MCF 10A (cell line): ENCODE results near the gene CAND2. TPM values are rescaled to one million over a fixed set of nuclear protein-coding genes. Genes with fewer than 3 reads are reported as not detected.
"Not testable (repeated sequence)": the region's sequence is repeated elsewhere in the genome, so short reads cannot be mapped to it uniquely, and the experiment has no call there.

Experiments
- BruUV-seq: library from RNA; stranded (reverse); fragments of 400-500 nt; replicated peaks from 2 replicates; lab custom pipeline; 2021; lab: Mats Ljungman, UMichigan
- CTCF ChIA-PET: fragments of 300-600 bp; sonication (Branson Sonifier 250); formaldehyde crosslinking; extraction: SDS; loops from one replicate; lab custom pipeline; 2021; ENCODE audit warnings: antibody characterized with exemption, inconsistent platforms; lab: Yijun Ruan, JAX
- POLR2A ChIA-PET: fragments of 300-600, 350-650 bp; sonication (Branson Sonifier 250); formaldehyde crosslinking; extraction: SDS; loops from one replicate; lab custom pipeline; 2020; ENCODE audit warnings: antibody characterized with exemption, inconsistent platforms; lab: Yijun Ruan, JAX
- DNase-seq: peaks from one replicate; pipeline ENCODE4 v3.0.0-alpha.2; 2018; ENCODE audit not compliant: unreplicated experiment
- H3K27ac Mint-ChIP-seq: one replicate; pipeline ENCODE4 v1.8.0; 2022; ENCODE audit warnings: mild to moderate bottlenecking, low read depth, mixed read lengths; ENCODE audit not compliant: unreplicated experiment
- H3K27me3 Mint-ChIP-seq: one replicate; pipeline ENCODE4 v1.8.0; 2022; ENCODE audit warnings: mixed read lengths; ENCODE audit not compliant: insufficient read depth, unreplicated experiment
- H3K36me3 Mint-ChIP-seq: one replicate; pipeline ENCODE4 v1.8.0; 2022; ENCODE audit warnings: mild to moderate bottlenecking, moderate library complexity, mixed read lengths; ENCODE audit not compliant: insufficient read depth, unreplicated experiment
- H3K4me1 Mint-ChIP-seq: one replicate; pipeline ENCODE4 v1.8.0; 2022; ENCODE audit warnings: mixed read lengths; ENCODE audit not compliant: insufficient read depth, unreplicated experiment
- H3K4me3 Mint-ChIP-seq: one replicate; pipeline ENCODE4 v1.8.0; 2022; ENCODE audit warnings: mild to moderate bottlenecking, moderate library complexity, mixed read lengths; ENCODE audit not compliant: unreplicated experiment
- H3K9me3 Mint-ChIP-seq: one replicate; pipeline ENCODE4 v1.8.0; 2022; ENCODE audit warnings: mixed read lengths; ENCODE audit not compliant: unreplicated experiment
- intact Hi-C: fragments of 100-400 bp; cut with micrococcal nuclease; formaldehyde crosslinking; loops from 2 replicates; pipeline ENCODE4 v1.14.1; 2022
- total RNA-seq: library from RNA; stranded (reverse); gene quantifications from 2 replicates; pipeline ENCODE4 v1.2.3, GENCODE V29; 2022
- TF ChIP-seq, protein P1 (sequence below): fragments of 200-600 bp; IDR thresholded peaks from one replicate; pipeline ENCODE4 v1.8.0; 2022; ENCODE audit warnings: antibody characterized with exemption, mild to moderate bottlenecking; ENCODE audit not compliant: unreplicated experiment

The CAND2 gene
- total RNA-seq, 1 experiment from 2014 or later = not detected

- peaks cover 12% of the 10 kb centered on the region for H3K27me3 Mint-ChIP-seq
- intact Hi-C loops = no loop called here
- TF ChIP-seq, protein P1, sequence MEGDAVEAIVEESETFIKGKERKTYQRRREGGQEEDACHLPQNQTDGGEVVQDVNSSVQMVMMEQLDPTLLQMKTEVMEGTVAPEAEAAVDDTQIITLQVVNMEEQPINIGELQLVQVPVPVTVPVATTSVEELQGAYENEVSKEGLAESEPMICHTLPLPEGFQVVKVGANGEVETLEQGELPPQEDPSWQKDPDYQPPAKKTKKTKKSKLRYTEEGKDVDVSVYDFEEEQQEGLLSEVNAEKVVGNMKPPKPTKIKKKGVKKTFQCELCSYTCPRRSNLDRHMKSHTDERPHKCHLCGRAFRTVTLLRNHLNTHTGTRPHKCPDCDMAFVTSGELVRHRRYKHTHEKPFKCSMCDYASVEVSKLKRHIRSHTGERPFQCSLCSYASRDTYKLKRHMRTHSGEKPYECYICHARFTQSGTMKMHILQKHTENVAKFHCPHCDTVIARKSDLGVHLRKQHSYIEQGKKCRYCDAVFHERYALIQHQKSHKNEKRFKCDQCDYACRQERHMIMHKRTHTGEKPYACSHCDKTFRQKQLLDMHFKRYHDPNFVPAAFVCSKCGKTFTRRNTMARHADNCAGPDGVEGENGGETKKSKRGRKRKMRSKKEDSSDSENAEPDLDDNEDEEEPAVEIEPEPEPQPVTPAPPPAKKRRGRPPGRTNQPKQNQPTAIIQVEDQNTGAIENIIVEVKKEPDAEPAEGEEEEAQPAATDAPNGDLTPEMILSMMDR = no peak
- no peaks in the 10 kb centered on the region for H3K36me3 Mint-ChIP-seq
- BruUV-seq = no TSS peak
- peak; percentile 37 for DNase-seq
- no peaks in the 10 kb centered on the region for H3K9me3 Mint-ChIP-seq
- ChIA-PET CTCF (no interaction called here), POLR2A (interaction anchor here (1.8 kb wide), 1 partner anchor 58 kb away, joined by 4 read pairs; the partner anchor contains the start of gene RPL32)
- H3K4me3 Mint-ChIP-seq = no peak overlapping the region
- H3K27ac Mint-ChIP-seq = no peak overlapping the region
- H3K4me1 Mint-ChIP-seq = no peaks in the 10 kb centered on the region
Measured at GRCh38 chr3:12782172-12782815, 14.2 kb upstream of the CAND2 start.

- peaks cover 5% of the 10 kb centered on the region for H3K36me3 Mint-ChIP-seq
- H3K27me3 Mint-ChIP-seq = peaks cover 12% of the 10 kb centered on the region
- ChIA-PET CTCF (no interaction called here), POLR2A (no interaction called here)
- no TSS peak for BruUV-seq
- intact Hi-C loops = no loop called here
- H3K9me3 Mint-ChIP-seq = no peaks in the 10 kb centered on the region
- H3K4me1 Mint-ChIP-seq = no peaks in the 10 kb centered on the region
- no peak overlapping the region for H3K27ac Mint-ChIP-seq
- DNase-seq = no peak
- TF ChIP-seq, protein P1 = no peak
- H3K4me3 Mint-ChIP-seq = no peak overlapping the region
Measured at GRCh38 chr3:12785096-12785495, 11.4 kb upstream of the CAND2 start.

DNA sequence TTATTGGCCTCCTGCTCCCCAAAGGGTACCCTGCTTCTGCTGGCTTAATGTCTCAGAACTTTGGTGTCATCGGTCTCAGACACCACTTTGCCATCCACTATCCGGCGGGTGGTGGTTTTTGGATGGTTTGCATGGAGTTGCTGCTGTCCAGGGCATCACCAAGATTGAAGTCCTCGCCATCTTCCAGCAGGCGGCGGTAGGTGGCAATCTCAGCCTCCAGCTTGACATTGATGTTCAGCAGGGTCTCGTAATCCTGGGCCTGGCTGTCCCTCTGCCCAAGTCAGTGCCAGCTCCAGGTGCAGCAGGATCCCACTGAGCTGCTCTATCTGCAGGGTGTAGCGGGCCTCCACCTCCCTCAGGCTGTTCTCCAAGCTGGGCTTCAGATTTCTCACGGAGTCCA lies 9.1 kb upstream of the CAND2 start:
- H3K36me3 Mint-ChIP-seq, intact Hi-C loops, BruUV-seq, POLR2A ChIA-PET, H3K9me3 Mint-ChIP-seq, H3K4me3 Mint-ChIP-seq, H3K27ac Mint-ChIP-seq, H3K4me1 Mint-ChIP-seq: not testable (repeated sequence)
- H3K27me3 Mint-ChIP-seq = peaks cover 12% of the 10 kb centered on the region
- CTCF ChIA-PET = interaction anchor here (0.7 to 2.6 kb wide), 17 partner anchors 8 to 521 kb away, joined by 3 to 8 read pairs (median 4); partner anchors contain the start of gene CAND2
- DNase-seq = peak; percentile 66

DNA sequence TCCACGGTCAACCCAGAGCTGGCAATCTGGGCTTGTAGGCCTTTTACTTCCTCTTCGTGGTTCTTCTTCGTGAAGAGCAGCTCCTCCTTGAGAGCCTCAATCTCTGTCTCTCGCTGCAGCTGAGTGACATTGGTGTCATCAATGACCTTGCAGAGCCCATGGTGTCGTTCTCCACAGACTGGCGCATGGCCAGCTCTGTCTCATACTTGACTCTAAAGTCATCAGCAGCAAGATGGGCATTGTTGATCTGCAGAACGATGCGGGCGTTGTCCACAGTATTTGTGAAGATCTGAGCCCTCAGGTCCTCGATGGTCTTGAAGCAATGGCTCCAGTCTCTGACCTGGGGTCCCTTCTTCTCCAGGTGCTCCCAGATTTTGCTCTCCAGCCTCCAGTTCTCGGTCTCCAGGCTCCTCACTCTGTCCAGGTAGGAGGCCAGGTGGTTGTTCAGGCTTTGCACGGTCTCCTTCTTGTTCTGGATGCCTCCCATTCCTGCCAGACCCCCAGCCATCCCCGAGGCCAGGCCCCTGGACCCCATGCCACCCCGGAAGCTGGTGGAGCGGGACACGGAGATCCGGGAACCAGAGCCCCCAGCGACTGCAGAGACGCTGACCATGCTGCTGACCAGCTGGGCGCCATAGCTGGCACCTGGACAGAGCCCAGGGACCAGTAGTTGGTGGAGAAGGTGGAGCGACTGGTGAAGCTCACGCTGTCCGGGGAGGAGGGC lies 8.4 kb upstream of the CAND2 start:
- H3K36me3 Mint-ChIP-seq, intact Hi-C loops, H3K27ac Mint-ChIP-seq, H3K4me3 Mint-ChIP-seq, H3K9me3 Mint-ChIP-seq, BruUV-seq, H3K4me1 Mint-ChIP-seq, POLR2A ChIA-PET, DNase-seq: not testable (repeated sequence)
- peaks cover 12% of the 10 kb centered on the region for H3K27me3 Mint-ChIP-seq
- CTCF ChIA-PET = interaction anchor here (0.6 to 2.6 kb wide), 19 partner anchors 8 to 484 kb away, joined by 3 to 8 read pairs (median 4); partner anchors contain the start of gene CAND2

DNA sequence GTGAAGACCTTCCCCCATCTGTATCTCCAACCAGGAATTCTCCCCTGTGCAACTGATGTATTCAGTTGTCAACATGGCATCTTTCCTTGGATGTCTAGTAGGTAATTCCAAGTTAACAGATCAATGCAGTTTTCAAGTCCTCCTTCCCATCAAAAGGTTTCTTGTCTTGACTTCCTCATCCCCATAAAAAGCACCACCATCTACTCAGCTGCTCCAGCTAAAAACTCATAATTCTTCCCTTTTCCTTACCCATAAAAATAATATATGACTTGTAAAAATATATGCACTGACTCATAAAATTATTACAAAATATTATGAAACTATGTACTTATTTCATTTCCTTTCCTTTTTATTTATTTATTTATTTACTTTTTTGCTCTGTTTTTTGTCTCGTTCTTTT lies 5.0 kb upstream of the CAND2 start:
- no peaks in the 10 kb centered on the region for H3K9me3 Mint-ChIP-seq
- intact Hi-C loops = no loop called here
- no peaks in the 10 kb centered on the region for H3K4me1 Mint-ChIP-seq
- peaks cover 7% of the 10 kb centered on the region for H3K27me3 Mint-ChIP-seq
- BruUV-seq = no TSS peak
- no peak for DNase-seq
- TF ChIP-seq, protein P1 = no peak
- no peak overlapping the region for H3K27ac Mint-ChIP-seq
- H3K4me3 Mint-ChIP-seq = no peak overlapping the region
- peaks cover 5% of the 10 kb centered on the region for H3K36me3 Mint-ChIP-seq
- POLR2A ChIA-PET = no interaction called here
- CTCF ChIA-PET = interaction anchor here (0.6 kb wide), 1 partner anchor 135 kb away, joined by 3 read pairs; no protein-coding TSS in a partner anchor
